PFSK-1 (cell line): ENCODE measurements around the gene CATSPERB.

ENCODE experiments used
- POLR2AphosphoS5 ChIP-seq: IDR thresholded peaks from 2 replicates; pipeline ENCODE4 v1.6.1; 2012; ENCODE audit warnings: low read depth, mild to moderate bottlenecking, control low read depth, low read length, moderate library complexity
- TAF1 ChIP-seq: IDR thresholded peaks from 2 replicates; pipeline ENCODE4 v1.6.1; 2012; ENCODE audit warnings: low read length, control low read depth, borderline replicate concordance; ENCODE audit not compliant: insufficient read depth

GRCh38 chr14:91732859-91733477 lies 1.1 kb upstream of the CATSPERB start:
- TF ChIP-seq TAF1 (no peak), POLR2AphosphoS5 (no peak)
